Hematopoietic multipotent progenitor cell treated with erythropoietin and hydrocortisone succinate and interleukin-3 and kit ligand, for 8 days (in vitro differentiated cells): ENCODE data around the gene ARPP19.
"Not testable (repeated sequence)": the region's sequence is repeated elsewhere in the genome, so short reads cannot be mapped to it uniquely, and the experiment has no call there.

Source experiments
- DNase-seq: peaks from one replicate; pipeline ENCODE4 v3.0.0-alpha.2; 2015

Gene ARPP19

GRCh38 chr15:52568601-52569585 is at the start of gene ARPP19:
ARPP19 (minus strand) TSS chr15:52569030; CDS start chr15:52568892, 138 bp downstream.
- peak; percentile 94 for DNase-seq

GRCh38 chr15:52617026-52617425 is 48.2 kb upstream of the ARPP19 start:
- DNase-seq: no peak

GRCh38 chr15:52615302-52615701 is 46.5 kb upstream of the ARPP19 start:
- no peak for DNase-seq

DNA sequence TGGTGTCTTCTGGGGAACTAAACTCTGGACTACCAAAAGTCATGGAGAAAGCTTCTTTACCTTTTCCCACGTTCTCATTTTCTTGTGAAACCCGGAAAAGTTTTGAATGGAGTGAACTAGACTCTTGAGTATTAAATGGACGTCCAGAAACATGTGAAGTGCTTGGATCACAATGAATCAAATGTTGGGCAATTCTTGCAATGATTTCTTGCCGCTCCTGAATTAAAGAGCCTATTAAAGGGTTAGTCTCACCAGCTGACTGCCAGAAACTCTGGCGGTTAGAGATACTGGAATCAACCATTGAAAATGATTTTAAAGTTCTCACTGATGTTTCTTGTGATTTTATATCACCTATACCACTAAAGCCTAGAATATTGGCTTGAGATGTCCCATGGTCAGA is 40.8 kb upstream of the ARPP19 start:
- no peak for DNase-seq

DNA sequence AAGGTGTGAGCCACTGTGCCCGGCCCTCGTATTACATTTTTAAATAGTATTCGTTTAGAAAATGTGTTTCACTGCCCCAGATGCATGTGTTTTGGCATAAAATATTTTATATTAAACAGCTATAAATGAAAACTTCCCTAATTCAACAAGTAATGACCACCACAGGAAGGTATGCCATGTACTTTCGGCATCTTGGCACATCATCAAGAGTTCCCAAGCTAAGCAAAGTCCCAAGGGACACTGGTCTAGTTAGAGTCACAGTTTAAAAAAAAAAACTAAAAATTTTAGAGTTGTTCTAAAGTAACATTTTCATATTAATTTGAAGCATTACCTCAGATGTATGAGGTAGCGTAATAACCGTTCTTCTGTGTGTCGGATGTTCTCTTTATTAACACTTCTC is 15.6 kb upstream of the ARPP19 start:
- DNase-seq: no peak

DNA sequence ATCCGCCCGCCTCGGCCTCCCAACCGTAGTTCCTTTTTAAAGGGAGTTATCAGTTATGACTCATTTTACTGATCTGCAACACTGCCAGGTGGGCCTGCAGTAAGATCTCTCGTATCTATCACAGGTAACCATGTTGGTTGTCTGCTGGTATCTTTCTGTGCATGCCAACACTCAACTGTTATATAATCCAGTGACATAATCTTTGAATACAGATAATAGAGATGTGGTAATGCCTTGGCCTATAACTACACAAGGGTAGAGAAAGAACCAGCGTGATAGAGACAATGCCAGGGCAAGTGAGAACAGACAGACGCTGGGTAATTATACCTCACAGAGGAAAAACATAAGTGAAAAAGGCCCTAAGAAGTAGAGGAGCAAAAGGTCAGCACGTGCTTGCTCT is 11.0 kb upstream of the ARPP19 start:
- no peak for DNase-seq

- DNase-seq: no peak
Measured at GRCh38 chr15:52576692-52577091, 7.9 kb upstream of the ARPP19 start.

DNA sequence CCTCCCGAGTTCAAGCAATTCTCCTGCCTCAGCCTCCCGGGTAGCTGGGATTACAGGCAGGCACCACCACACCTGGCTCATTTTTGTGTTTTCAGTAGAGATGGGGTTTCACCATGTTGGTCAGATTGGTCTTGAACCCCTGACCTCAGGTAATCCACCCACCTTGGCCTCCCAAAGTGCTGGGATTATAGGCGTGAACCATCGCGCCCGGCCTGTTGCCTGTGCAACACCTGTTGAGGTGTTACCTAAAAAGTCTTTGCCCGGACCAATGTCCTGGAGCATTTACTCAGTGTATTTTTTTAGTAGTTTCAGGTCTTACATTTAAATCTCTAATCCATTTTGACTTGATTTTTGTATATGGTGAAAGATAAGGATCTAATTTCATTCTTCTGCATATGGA is 6.7 kb upstream of the ARPP19 start:
- DNase-seq: not testable (repeated sequence)

- DNase-seq: no peak
Measured at GRCh38 chr15:52575072-52575471, 6.2 kb upstream of the ARPP19 start.

GRCh38 chr15:52574623-52575022 is 5.8 kb upstream of the ARPP19 start:
- not testable (repeated sequence) for DNase-seq

- no peak for DNase-seq
Measured at GRCh38 chr15:52567871-52568600, 794 bp downstream of the ARPP19 start.

DNA sequence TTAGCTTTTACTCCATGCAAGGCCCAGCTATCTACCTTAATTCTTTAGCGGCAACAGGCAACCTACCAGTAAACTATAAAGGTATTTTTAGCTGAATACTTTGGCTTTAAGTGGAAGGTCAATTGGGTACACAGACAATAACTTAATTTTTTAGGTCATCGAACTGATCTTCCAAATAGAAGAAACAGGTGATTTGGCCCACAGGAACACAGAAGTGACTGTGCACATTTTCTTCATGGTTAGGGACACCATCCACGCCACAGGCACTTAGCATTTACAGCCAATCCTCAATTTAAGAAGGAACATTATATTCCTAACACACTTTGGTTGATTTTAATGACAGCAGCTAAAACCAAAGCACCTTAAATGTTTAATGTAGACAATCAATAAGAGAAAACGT is 1.9 kb downstream of the ARPP19 start:
- peak; percentile 34 for DNase-seq

DNA sequence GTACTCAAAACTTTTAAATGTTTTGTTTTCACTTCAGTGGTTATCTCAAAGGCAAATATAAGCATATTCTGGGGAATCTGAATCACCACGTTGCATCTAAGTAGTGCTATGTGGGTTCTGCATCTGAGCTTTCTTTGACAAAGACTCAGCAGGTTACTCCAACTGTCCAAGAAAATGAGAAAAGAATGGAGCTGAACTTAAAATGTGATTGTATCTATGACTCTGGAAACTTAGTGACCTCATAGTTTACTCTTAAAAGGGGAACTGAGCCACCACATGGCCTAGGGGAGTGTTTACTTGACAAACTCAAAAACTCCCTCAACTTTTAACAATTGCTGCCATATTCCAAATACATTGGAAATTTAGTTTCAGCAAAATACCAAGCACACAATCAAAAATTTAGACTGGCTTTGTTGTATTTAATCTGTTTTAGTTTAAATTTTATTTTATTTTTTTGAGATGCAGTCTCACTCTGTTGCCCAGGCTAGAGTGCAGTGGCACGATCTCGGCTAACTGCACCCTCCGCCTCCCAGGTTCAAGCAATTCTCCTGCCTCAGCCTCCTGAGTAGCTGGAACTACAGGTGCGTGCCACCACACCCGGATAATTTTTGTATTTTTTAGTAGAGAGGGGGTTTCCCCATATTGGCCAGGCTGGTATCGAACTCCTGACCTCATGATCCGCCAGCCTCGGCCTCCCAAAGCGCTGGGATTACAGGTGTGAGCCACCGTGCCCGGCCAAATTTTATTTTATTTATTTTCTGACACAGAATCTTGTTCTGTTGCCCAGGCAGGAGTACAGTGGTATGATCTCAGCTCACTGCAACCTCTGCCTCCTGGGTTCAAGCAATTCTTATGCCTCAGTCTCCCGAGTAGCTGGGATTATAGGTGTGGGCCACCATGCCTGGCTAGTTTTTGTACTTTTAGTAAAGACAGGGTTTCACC is 3.1 kb downstream of the ARPP19 start:
- DNase-seq: peak; percentile 46

DNA sequence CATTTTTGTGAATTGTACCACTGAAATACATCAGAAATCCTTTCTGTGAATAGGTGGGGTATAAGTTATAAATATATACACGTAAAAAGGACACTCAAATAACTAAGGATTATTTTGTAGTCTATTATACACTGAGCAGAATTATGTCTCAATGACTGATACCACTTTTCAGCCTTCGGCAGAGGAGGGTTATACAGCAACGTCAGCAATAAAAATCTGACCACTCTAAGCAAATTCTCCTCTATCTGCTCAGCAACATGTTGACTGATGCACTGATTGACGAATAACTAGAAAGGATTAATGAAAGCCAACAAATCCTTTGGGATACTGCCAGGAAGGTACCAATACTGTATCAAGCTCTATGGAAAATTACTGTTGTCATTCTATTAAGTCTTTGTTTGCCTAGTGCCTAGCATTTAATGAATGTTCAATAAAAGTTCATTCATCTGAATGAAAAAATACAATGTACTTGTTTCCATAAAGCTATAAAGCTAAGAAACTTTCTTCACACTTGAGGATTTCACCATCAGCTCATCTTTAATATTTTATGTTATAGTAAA is 5.2 kb downstream of the ARPP19 start:
- DNase-seq: no peak

GRCh38 chr15:52559575-52559974 is 9.3 kb downstream of the ARPP19 start:
- DNase-seq: peak; percentile 39

DNA sequence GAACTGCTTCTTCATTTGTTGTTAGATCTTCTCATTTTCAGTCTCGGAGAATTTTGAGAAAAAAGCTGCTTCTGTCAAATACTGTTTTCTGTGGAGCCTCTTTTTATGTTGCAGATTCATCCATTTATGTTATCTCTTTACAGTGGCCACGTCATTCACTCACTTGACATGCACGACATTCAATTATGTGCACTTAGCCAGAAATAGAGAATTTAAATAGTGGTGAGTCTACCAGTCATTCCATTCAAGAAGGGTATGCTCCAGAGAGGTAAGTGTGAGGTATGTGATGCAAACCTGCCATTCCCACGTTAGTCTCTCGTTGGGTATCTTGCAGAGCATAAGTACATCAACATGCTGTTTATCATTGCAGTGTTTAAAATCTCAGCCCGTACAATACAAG is 9.8 kb downstream of the ARPP19 start:
- DNase-seq: no peak

DNA sequence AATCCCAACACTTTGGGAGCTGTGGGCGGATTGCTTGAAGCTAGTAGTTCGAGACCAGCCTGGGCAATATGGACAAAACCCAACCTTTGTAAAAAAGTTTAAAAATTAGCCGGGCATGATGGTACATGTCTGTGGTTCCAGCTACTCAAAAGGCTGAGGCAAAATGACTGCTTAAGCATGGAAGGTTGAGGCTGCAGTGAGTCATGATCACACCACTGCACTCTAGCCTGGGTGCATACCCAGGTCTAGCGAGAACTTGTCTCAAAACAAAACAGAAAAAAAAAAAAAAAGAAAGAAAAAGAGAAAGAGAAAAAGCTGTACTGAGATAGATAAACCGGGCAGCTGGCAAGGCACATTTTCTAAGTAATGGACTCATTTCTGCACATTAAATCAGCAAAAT is 10.6 kb downstream of the ARPP19 start:
- peak; percentile 45 for DNase-seq

- no peak for DNase-seq
Measured at GRCh38 chr15:52557274-52557641, 11.6 kb downstream of the ARPP19 start.

DNA sequence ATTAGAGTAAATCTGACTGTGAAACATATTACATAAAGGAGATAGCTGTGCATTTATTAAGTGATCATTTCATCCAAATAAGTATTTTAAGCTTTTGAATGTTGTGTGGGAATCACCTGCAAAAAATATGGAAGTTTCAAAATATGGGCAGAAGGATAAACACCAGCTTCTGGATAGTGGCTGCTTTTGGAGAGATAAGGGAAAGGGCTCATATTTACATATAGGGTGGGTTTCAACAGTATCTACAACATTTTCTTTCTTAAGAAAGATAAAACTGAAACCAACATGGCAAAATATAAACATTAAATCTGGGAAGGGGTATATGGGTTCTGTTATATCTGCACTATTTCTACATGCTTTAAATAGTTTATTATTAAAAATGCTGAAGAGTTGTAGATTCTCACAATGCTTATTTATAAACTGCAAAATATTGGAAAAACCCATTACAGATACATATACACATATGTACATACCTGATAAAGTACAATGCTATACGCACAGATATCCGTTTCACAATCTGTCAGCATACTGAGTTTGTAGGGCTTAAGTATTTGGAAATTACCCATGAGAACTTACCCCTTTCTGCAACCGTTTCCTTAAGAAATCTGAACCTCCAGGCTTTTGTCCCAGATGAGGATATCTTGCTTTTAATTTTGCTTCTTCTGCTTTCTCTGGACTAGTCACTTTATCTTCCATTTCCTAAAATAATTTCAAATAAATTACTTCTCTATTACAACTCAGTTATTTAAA is 12.1 kb downstream of the ARPP19 start:
- peak; percentile 35 for DNase-seq

- DNase-seq: no peak
Measured at GRCh38 chr15:52552303-52552702, 16.5 kb downstream of the ARPP19 start.

- no peak for DNase-seq
Measured at GRCh38 chr15:52551762-52552161, 17.1 kb downstream of the ARPP19 start.

DNA sequence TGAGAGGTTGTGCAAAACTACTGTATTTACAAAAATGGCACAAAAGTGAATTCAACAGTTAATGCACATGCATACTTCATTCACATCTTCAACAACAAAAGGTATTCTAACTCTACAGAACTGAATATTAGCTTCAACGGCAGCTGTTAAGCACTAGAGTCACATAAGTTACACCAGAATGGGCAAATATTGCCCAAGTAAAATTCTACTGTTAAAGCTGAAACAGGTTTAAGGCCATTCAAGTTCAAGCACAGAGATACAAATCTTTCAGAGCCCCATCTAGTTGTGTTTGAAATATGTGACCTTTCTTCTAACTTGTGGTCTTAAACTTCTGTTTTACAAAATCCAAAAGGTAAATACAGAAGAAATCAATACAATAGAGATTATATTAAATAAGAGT is 17.6 kb downstream of the ARPP19 start:
- DNase-seq: not testable (repeated sequence)
